HepG2 (cell line): Measurements from ENCODE around the gene CBX2. TPM values are rescaled to one million over a fixed set of nuclear protein-coding genes. Genes with fewer than 3 reads are reported as not detected.
A peak's percentile ranks its signal among the peaks of the same experiment; 100 is the strongest.

Source experiments
- ASH2L ChIP-seq: fragments of 300-600, 200-600 bp; sonication (generic); IDR thresholded peaks from 2 replicates; pipeline ENCODE4 v1.7.0; 2017; ENCODE audit warnings: low read depth, mild to moderate bottlenecking, moderate library complexity, mixed read lengths, low read length; ENCODE audit not compliant: insufficient read length
- FOXA3 ChIP-seq: IDR thresholded peaks from 2 replicates; pipeline ENCODE4 v1.6.1; 2016; ENCODE audit warnings: missing genetic modification reagents, missing compliant biosample characterization
- FOXJ3 ChIP-seq: sonication (generic); formaldehyde crosslinking; IDR thresholded peaks from 2 replicates; pipeline ENCODE4 v1.4.0; 2020; ENCODE audit warnings: missing genetic modification reagents, mild to moderate bottlenecking, borderline replicate concordance
- JARID2 ChIP-seq: sonication (generic); formaldehyde crosslinking; IDR thresholded peaks from 2 replicates; pipeline ENCODE4 v1.8.1; 2023; ENCODE audit warnings: missing genetic modification reagents, inconsistent platforms; ENCODE audit not compliant: insufficient replicate concordance
- MTF2 ChIP-seq: sonication (generic); formaldehyde crosslinking; IDR thresholded peaks from 2 replicates; pipeline ENCODE4 v1.5.0; 2020; ENCODE audit warnings: missing genetic modification reagents, borderline replicate concordance
- NFKBIZ ChIP-seq: IDR thresholded peaks from 2 replicates; pipeline ENCODE4 v1.6.1; 2018; ENCODE audit warnings: missing genetic modification reagents, missing compliant biosample characterization
- PRMT3 ChIP-seq: sonication (generic); formaldehyde crosslinking; IDR thresholded peaks from 2 replicates; pipeline ENCODE4 v1.8.1; 2022; ENCODE audit warnings: low read depth, mild to moderate bottlenecking, moderate library complexity, missing genetic modification reagents, borderline replicate concordance
- TEAD3 ChIP-seq: optimal IDR thresholded peaks from 2 replicates; pipeline ENCODE3; 2016; ENCODE audit warnings: borderline replicate concordance
- ZNF598 ChIP-seq: sonication (generic); formaldehyde crosslinking; IDR thresholded peaks from 2 replicates; pipeline ENCODE4 v1.5.1; 2020; ENCODE audit warnings: mild to moderate bottlenecking, missing genetic modification reagents, borderline replicate concordance
- ZNF674 ChIP-seq: sonication (generic); formaldehyde crosslinking; IDR thresholded peaks from 2 replicates; pipeline ENCODE4 v1.5.0; 2020; ENCODE audit warnings: low read depth, mild to moderate bottlenecking, missing genetic modification reagents
- polyA plus RNA-seq, 8 experiments: library from polyadenylated mRNA; depleted of rRNA in 3 of 8; stranded (reverse) in 7 of 8; unstranded in 1 of 8; fragments of >200 nt; fragmentation: Illumina TruSeq in 4 of 8; extraction: Trizol in 4 of 8; gene quantifications; 2 replicates each; pipeline versions ENCODE4 v1.2.1 to v1.2.3, GENCODE V29; 2011 to 2016; ENCODE audit warnings: low read depth in 4 of 8, missing spikeins in 1 of 8, mixed read lengths in 1 of 8; ENCODE audit not compliant: insufficient read depth in 1 of 8
- total RNA-seq, 5 experiments: library from RNA; depleted of rRNA; stranded (reverse); fragments of >200 nt; fragmentation: Illumina TruSeq; extraction: Trizol; gene quantifications; 2 replicates each; pipeline ENCODE4 v1.2.3, GENCODE V29; 2016; ENCODE audit warnings: low read depth in 1 of 5
- TF ChIP-seq, protein P1 (sequence below): sonication (generic); formaldehyde crosslinking; IDR thresholded peaks from 2 replicates; pipeline ENCODE4 v1.9.0; 2021; ENCODE audit warnings: missing genetic modification reagents, borderline replicate concordance
- TF ChIP-seq, protein P2 (sequence below): sonication (generic); formaldehyde crosslinking; IDR thresholded peaks from 2 replicates; pipeline ENCODE4 v1.4.0; 2020; ENCODE audit warnings: missing genetic modification reagents, borderline replicate concordance
- TF ChIP-seq, protein P3 (sequence below): sonication (generic); formaldehyde crosslinking; IDR thresholded peaks from 2 replicates; pipeline ENCODE4 v1.5.0; 2020; ENCODE audit warnings: mild to moderate bottlenecking, missing genetic modification reagents
- TF ChIP-seq, protein P4 (sequence below): sonication (generic); formaldehyde crosslinking; IDR thresholded peaks from 2 replicates; pipeline ENCODE4 v1.8.0; 2022; ENCODE audit warnings: mild to moderate bottlenecking, missing genetic modification reagents; ENCODE audit not compliant: insufficient replicate concordance
- TF ChIP-seq, protein P5 (sequence below): IDR thresholded peaks from 2 replicates; pipeline ENCODE4 v1.6.1; 2012; ENCODE audit warnings: low read length, improper control_type of control experiment
- TF ChIP-seq, protein P6 (sequence below): sonication (generic); formaldehyde crosslinking; IDR thresholded peaks from 2 replicates; pipeline ENCODE4 v1.4.0; 2020; ENCODE audit warnings: mild to moderate bottlenecking, missing genetic modification reagents

Gene CBX2
- total and polyA plus RNA-seq, 2 of the 13 experiments (the other 11 are each of a cell fraction or from before 2014, with no cell fraction given) = 14.5 to 31.1 TPM

DNA sequence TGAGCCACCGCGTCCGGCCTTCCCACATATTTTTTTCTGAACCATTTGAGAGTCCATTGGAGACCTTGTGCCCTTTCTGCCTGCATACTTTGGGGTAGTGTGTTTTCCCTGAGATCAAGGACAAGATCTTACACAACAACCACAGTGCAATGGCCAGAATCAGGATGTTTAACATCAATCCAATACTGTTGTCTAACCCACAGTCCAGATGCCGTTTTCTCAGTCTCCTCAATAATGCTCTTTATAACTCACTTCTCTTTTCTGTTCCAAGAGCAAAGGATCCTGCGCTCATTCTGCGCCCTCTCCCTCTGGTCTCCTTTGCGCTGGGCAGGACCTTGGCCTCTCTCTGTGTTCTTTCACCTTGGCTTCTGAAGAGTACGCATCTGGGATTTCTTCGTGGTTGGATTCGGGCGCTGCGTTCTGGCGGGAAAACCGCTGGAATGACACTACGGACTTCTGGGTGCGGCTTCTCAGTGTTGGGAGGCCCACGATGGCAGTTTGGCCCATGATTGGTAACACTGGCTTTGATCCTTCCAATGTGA is 44.7 kb downstream of the CBX2 start (continued):
- TF ChIP-seq, protein P1, sequence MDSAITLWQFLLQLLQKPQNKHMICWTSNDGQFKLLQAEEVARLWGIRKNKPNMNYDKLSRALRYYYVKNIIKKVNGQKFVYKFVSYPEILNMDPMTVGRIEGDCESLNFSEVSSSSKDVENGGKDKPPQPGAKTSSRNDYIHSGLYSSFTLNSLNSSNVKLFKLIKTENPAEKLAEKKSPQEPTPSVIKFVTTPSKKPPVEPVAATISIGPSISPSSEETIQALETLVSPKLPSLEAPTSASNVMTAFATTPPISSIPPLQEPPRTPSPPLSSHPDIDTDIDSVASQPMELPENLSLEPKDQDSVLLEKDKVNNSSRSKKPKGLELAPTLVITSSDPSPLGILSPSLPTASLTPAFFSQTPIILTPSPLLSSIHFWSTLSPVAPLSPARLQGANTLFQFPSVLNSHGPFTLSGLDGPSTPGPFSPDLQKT (CRISPR knock-in tag) = no peak
- no peak for TF ChIP-seq MTF2
- TF ChIP-seq, protein P2, sequence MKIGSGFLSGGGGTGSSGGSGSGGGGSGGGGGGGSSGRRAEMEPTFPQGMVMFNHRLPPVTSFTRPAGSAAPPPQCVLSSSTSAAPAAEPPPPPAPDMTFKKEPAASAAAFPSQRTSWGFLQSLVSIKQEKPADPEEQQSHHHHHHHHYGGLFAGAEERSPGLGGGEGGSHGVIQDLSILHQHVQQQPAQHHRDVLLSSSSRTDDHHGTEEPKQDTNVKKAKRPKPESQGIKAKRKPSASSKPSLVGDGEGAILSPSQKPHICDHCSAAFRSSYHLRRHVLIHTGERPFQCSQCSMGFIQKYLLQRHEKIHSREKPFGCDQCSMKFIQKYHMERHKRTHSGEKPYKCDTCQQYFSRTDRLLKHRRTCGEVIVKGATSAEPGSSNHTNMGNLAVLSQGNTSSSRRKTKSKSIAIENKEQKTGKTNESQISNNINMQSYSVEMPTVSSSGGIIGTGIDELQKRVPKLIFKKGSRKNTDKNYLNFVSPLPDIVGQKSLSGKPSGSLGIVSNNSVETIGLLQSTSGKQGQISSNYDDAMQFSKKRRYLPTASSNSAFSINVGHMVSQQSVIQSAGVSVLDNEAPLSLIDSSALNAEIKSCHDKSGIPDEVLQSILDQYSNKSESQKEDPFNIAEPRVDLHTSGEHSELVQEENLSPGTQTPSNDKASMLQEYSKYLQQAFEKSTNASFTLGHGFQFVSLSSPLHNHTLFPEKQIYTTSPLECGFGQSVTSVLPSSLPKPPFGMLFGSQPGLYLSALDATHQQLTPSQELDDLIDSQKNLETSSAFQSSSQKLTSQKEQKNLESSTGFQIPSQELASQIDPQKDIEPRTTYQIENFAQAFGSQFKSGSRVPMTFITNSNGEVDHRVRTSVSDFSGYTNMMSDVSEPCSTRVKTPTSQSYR (CRISPR knock-in tag) = peak; percentile 80; the same call in 1 of the 2 replicates
- peak; percentile 86 for TF ChIP-seq NFKBIZ (CRISPR knock-in tag)
- TF ChIP-seq, protein P3, sequence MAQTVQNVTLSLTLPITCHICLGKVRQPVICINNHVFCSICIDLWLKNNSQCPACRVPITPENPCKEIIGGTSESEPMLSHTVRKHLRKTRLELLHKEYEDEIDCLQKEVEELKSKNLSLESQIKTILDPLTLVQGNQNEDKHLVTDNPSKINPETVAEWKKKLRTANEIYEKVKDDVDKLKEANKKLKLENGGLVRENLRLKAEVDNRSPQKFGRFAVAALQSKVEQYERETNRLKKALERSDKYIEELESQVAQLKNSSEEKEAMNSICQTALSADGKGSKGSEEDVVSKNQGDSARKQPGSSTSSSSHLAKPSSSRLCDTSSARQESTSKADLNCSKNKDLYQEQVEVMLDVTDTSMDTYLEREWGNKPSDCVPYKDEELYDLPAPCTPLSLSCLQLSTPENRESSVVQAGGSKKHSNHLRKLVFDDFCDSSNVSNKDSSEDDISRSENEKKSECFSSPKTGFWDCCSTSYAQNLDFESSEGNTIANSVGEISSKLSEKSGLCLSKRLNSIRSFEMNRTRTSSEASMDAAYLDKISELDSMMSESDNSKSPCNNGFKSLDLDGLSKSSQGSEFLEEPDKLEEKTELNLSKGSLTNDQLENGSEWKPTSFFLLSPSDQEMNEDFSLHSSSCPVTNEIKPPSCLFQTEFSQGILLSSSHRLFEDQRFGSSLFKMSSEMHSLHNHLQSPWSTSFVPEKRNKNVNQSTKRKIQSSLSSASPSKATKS (CRISPR knock-in tag) = no peak
- TF ChIP-seq, protein P4, sequence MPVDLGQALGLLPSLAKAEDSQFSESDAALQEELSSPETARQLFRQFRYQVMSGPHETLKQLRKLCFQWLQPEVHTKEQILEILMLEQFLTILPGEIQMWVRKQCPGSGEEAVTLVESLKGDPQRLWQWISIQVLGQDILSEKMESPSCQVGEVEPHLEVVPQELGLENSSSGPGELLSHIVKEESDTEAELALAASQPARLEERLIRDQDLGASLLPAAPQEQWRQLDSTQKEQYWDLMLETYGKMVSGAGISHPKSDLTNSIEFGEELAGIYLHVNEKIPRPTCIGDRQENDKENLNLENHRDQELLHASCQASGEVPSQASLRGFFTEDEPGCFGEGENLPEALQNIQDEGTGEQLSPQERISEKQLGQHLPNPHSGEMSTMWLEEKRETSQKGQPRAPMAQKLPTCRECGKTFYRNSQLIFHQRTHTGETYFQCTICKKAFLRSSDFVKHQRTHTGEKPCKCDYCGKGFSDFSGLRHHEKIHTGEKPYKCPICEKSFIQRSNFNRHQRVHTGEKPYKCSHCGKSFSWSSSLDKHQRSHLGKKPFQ (CRISPR knock-in tag) = peak; percentile 98
- peak; percentile 97 for TF ChIP-seq TEAD3 (CRISPR knock-in tag)
- TF ChIP-seq, protein P5, sequence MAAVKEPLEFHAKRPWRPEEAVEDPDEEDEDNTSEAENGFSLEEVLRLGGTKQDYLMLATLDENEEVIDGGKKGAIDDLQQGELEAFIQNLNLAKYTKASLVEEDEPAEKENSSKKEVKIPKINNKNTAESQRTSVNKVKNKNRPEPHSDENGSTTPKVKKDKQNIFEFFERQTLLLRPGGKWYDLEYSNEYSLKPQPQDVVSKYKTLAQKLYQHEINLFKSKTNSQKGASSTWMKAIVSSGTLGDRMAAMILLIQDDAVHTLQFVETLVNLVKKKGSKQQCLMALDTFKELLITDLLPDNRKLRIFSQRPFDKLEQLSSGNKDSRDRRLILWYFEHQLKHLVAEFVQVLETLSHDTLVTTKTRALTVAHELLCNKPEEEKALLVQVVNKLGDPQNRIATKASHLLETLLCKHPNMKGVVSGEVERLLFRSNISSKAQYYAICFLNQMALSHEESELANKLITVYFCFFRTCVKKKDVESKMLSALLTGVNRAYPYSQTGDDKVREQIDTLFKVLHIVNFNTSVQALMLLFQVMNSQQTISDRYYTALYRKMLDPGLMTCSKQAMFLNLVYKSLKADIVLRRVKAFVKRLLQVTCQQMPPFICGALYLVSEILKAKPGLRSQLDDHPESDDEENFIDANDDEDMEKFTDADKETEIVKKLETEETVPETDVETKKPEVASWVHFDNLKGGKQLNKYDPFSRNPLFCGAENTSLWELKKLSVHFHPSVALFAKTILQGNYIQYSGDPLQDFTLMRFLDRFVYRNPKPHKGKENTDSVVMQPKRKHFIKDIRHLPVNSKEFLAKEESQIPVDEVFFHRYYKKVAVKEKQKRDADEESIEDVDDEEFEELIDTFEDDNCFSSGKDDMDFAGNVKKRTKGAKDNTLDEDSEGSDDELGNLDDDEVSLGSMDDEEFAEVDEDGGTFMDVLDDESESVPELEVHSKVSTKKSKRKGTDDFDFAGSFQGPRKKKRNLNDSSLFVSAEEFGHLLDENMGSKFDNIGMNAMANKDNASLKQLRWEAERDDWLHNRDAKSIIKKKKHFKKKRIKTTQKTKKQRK = no peak
- 0 out of 2 replicates have a peak, but pooled peaks have one; percentile 28 for TF ChIP-seq PRMT3 (CRISPR knock-in tag)
- TF ChIP-seq FOXA3 = peak; percentile 92
- TF ChIP-seq ASH2L = peak; percentile 41
- peak; percentile 91 for TF ChIP-seq FOXJ3 (CRISPR knock-in tag)
- 0 out of 2 replicates have a peak, but pooled peaks have one; percentile 79 for TF ChIP-seq ZNF598 (CRISPR knock-in tag)
- no peak for TF ChIP-seq ZNF674 (CRISPR knock-in tag)
- TF ChIP-seq, protein P6, sequence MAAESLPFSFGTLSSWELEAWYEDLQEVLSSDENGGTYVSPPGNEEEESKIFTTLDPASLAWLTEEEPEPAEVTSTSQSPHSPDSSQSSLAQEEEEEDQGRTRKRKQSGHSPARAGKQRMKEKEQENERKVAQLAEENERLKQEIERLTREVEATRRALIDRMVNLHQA = peak; percentile 84; the same call in 1 of the 2 replicates
- TF ChIP-seq JARID2 (CRISPR knock-in tag) = peak; percentile 84
